BJ (cell line): Measurements from ENCODE around the gene ANAPC1. TPM values are rescaled to one million over a fixed set of nuclear protein-coding genes. Genes with fewer than 3 reads are reported as not detected.

Source experiments
- CTCF ChIA-PET: fragments of 350-600 bp; formaldehyde crosslinking; extraction: SDS; loops from one replicate; lab custom pipeline; 2021; ENCODE audit warnings: antibody characterized with exemption, inconsistent platforms; lab: Yijun Ruan, JAX
- POLR2A ChIA-PET: fragments of 300-600 bp; sonication (Branson Sonifier 250); formaldehyde crosslinking; extraction: SDS; loops from one replicate; lab custom pipeline; 2021; ENCODE audit warnings: antibody characterized with exemption; lab: Charles Lee
- DNase-seq: peaks from one replicate; pipeline ENCODE4 v3.0.0-alpha.2; 2011; ENCODE audit warnings: low read depth
- H3K27me3 ChIP-seq: 2 replicates; pipeline ENCODE4 v1.6.0; 2011; ENCODE audit warnings: low read length; ENCODE audit not compliant: control insufficient read depth, insufficient read depth
- H3K36me3 ChIP-seq: 2 replicates; pipeline ENCODE4 v1.5.1; 2011; ENCODE audit warnings: low read length; ENCODE audit not compliant: control insufficient read depth, insufficient read depth
- H3K4me3 ChIP-seq: 2 replicates; pipeline ENCODE4 v1.5.1; 2011; ENCODE audit warnings: low read depth, mild to moderate bottlenecking, control low read depth, low read length
- CTCF ChIP-seq: IDR thresholded peaks from 2 replicates; pipeline ENCODE4 v1.5.1; 2011; ENCODE audit warnings: low read depth, mild to moderate bottlenecking, control low read depth, inconsistent platforms, low read length, moderate library complexity; ENCODE audit not compliant: insufficient read depth
- polyA plus RNA-seq: library from polyadenylated mRNA; depleted of rRNA; stranded (reverse); fragments of >200 nt; gene quantifications from 2 replicates; pipeline ENCODE4 v1.2.3, GENCODE V29; 2011

ANAPC1 gene
- polyA plus RNA-seq, 1 experiment: 20.3 TPM

GRCh38 chr2:111903930-111904439, 20.0 kb upstream of the ANAPC1 start:
- no peak for TF ChIP-seq CTCF
- no peak for DNase-seq
- ChIA-PET CTCF (interaction anchor here (0.8 to 1.4 kb wide), 3 partner anchors 9 to 146 kb away, joined by 3 to 4 read pairs (median 3); no protein-coding TSS in a partner anchor), POLR2A (interaction anchor here (0.6 kb wide), 1 partner anchor 245 kb away, joined by 3 read pairs; no protein-coding TSS in a partner anchor)
- Histone ChIP-seq H3K36me3 (no peaks in the 10 kb centered on the region), H3K27me3 (peaks cover 27% of the 10 kb centered on the region), H3K4me3 (no peak overlapping the region)

- DNase-seq: no peak
- Histone ChIP-seq H3K27me3 (peaks cover 29% of the 10 kb centered on the region), H3K36me3 (no peaks in the 10 kb centered on the region), H3K4me3 (no peak overlapping the region)
- POLR2A ChIA-PET: interaction anchor here (0.6 kb wide), 1 partner anchor 244 kb away, joined by 3 read pairs; no protein-coding TSS in a partner anchor
- TF ChIP-seq CTCF: no peak
- CTCF ChIA-PET: interaction anchor here (0.8 to 1.4 kb wide), 3 partner anchors 8 to 146 kb away, joined by 3 to 4 read pairs (median 3); no protein-coding TSS in a partner anchor
These were observed 19.5 kb upstream of the ANAPC1 start for GRCh38 chr2:111903516-111903915.

- POLR2A ChIA-PET: no interaction called here
- no peaks in the 10 kb centered on the region for H3K36me3 ChIP-seq
- peaks cover 25% of the 10 kb centered on the region for H3K27me3 ChIP-seq
- no peak for DNase-seq
- peak; percentile 26; the same call in 1 of the 2 replicates for TF ChIP-seq CTCF
- CTCF ChIA-PET: interaction anchor here (0.8 to 2.1 kb wide), 5 partner anchors 13 to 151 kb away, joined by 3 to 8 read pairs (median 3); no protein-coding TSS in a partner anchor
- no peak overlapping the region for H3K4me3 ChIP-seq
These were observed 16.9 kb upstream of the ANAPC1 start for GRCh38 chr2:111900859-111901258.

- TF ChIP-seq CTCF: no peak
- no peaks in the 10 kb centered on the region for H3K36me3 ChIP-seq
- H3K4me3 ChIP-seq: peak overlapping the region; percentile 52
- CTCF ChIA-PET: interaction anchor here (0.6 to 1.7 kb wide), 4 partner anchors 10 to 148 kb away, joined by 3 to 9 read pairs (median 4); partner anchors contain the start of gene ANAPC1
- DNase-seq: no peak
- POLR2A ChIA-PET: no interaction called here
- H3K27me3 ChIP-seq: peaks cover 20% of the 10 kb centered on the region
These were observed 14.9 kb upstream of the ANAPC1 start for GRCh38 chr2:111898703-111899514.
